OCI-LY1 (cell line): ENCODE results near the gene ADAMTS10.

Experiments
- H2AFZ ChIP-seq: fragments of 200-600 bp; sonication (generic), shearing (Covaris generic); 2 replicates; pipeline ENCODE4 v1.6.0; 2014; ENCODE audit warnings: antibody characterized with exemption, mild to moderate bottlenecking, low read length
- H3F3A ChIP-seq: fragments of 200-600 bp; sonication (generic), shearing (Covaris generic); 2 replicates; pipeline ENCODE4 v1.6.0; 2014; ENCODE audit warnings: mild to moderate bottlenecking, antibody characterized with exemption, low read length, moderate library complexity; ENCODE audit not compliant: insufficient read depth
- H3K27ac ChIP-seq: fragments of 200-600 bp; sonication (generic); 2 replicates; pipeline ENCODE4 v1.5.1; 2014; ENCODE audit warnings: low read length, mixed run types, mild to moderate bottlenecking, low read depth; ENCODE audit not compliant: poor library complexity, severe bottlenecking
- H3K27me3 ChIP-seq: fragments of 200-600 bp; sonication (generic); 2 replicates; pipeline ENCODE4 v1.6.0; 2014; ENCODE audit warnings: antibody characterized with exemption, mild to moderate bottlenecking, low read length, moderate library complexity; ENCODE audit not compliant: insufficient read depth
- H3K36me3 ChIP-seq: fragments of 200-600 bp; sonication (generic); 2 replicates; pipeline ENCODE4 v1.6.1; 2014; ENCODE audit warnings: mild to moderate bottlenecking, antibody characterized with exemption, low read length, moderate library complexity, mixed read lengths; ENCODE audit not compliant: insufficient read depth
- H3K4me1 ChIP-seq: fragments of 200-600 bp; sonication (generic); 2 replicates; pipeline ENCODE4 v1.5.1; 2014; ENCODE audit warnings: mild to moderate bottlenecking, low read length, moderate library complexity; ENCODE audit not compliant: insufficient read depth, severe bottlenecking
- H3K4me2 ChIP-seq: fragments of 200-600 bp; sonication (generic), shearing (Covaris generic); 2 replicates; pipeline ENCODE4 v1.6.1; 2014; ENCODE audit warnings: low read length
- H3K4me3 ChIP-seq: fragments of 200-600 bp; sonication (generic); 2 replicates; pipeline ENCODE4 v1.5.1; 2014; ENCODE audit warnings: low read length, low read depth, mild to moderate bottlenecking, mixed read lengths; ENCODE audit not compliant: poor library complexity, severe bottlenecking
- H3K79me2 ChIP-seq: fragments of 200-600 bp; shearing (Covaris generic); 2 replicates; pipeline ENCODE4 v1.6.1; 2016; ENCODE audit warnings: mixed run types, low read length, mixed read lengths; ENCODE audit not compliant: insufficient read depth
- H3K9ac ChIP-seq: fragments of 200-600 bp; sonication (generic), shearing (Covaris generic); 2 replicates; pipeline ENCODE4 v1.6.1; 2014; ENCODE audit warnings: mild to moderate bottlenecking, low read length, mixed read lengths
- H3K9me2 ChIP-seq: fragments of 200-600 bp; sonication (generic), shearing (Covaris generic); 2 replicates; pipeline ENCODE4 v1.6.1; 2014; ENCODE audit warnings: low read depth, mild to moderate bottlenecking, low read length, mixed read lengths
- H3K9me3 ChIP-seq: fragments of 200-600 bp; shearing (Covaris generic); 2 replicates; pipeline ENCODE4 v1.6.1; 2014; ENCODE audit warnings: low read length, mixed read lengths
- H4K20me1 ChIP-seq: fragments of 200-600 bp; sonication (generic), shearing (Covaris generic); 2 replicates; pipeline ENCODE4 v1.6.0; 2016; ENCODE audit warnings: mild to moderate bottlenecking, low read length; ENCODE audit not compliant: insufficient read depth
- CTCF ChIP-seq: fragments of 200-600 bp; sonication (generic), shearing (Covaris generic); IDR thresholded peaks from 2 replicates; pipeline ENCODE4 v1.5.1; 2017; ENCODE audit warnings: mild to moderate bottlenecking, antibody characterized with exemption, low read length, moderate library complexity, mixed read lengths
- EZH2 ChIP-seq: fragments of 200-600 bp; sonication (generic), shearing (Covaris generic); IDR thresholded peaks from 2 replicates; pipeline ENCODE4 v1.8.0; 2017; ENCODE audit warnings: borderline replicate concordance, mixed run types, mild to moderate bottlenecking, antibody characterized with exemption, low read length, moderate library complexity, mixed read lengths

ADAMTS10 gene

DNA sequence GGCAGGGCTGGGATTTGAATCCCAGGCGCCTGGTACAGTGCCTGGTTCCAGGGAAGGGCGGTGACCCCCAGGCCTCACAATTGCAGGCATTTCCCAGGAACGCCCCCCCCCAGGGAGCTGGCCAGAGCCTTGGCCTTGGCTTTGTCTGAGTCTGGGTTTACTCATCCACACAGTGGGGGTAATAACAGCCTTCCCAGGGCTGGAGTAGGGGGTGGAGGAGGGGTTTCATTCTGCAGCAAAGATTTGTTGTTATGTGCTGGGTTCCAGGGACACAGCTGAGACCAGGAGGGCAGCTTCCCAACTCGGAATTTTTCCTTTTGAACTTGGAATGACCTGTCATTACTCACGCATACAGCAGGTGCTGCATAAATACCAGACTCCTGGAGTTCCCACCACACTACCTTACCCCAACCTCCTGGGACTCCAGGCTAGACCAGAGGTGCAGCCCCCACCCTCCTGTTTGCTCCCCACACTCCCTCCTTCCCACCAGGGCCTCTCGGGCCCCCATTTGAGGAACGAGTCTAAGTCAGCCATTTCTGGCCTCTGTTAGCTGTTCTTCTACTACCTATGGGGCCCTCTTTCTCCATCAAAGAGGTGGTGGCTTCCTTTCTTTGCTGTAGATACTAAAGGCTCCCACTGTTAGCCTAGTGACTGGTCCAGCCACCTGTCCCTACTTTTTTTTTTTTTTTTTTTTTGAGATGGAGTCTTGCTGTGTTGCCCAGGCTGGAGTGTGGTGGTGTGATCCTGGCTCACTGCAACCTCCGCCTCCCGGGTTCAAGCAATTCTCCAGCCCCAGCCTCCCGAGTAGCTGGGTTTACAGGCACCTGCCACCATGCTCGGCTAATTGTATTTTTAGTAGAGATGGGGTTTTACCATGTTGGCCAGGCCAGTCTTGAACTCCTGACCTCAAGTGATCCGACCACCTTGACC, 1.6 kb upstream of the ADAMTS10 start:
- H3K27me3 ChIP-seq: 0 out of 2 replicates have a peak, but pooled peaks cover 6% of the 10 kb centered on the region
- H4K20me1 ChIP-seq: no peaks in the 10 kb centered on the region
- H3K4me1 ChIP-seq: no peaks in the 10 kb centered on the region
- H3K9ac ChIP-seq: no peak overlapping the region
- no peak overlapping the region for H3K27ac ChIP-seq
- no peaks in the 10 kb centered on the region for H3K79me2 ChIP-seq
- no peak overlapping the region for H3K4me3 ChIP-seq
- H3K9me2 ChIP-seq: no peaks in the 10 kb centered on the region
- H3F3A ChIP-seq: no peaks in the 10 kb centered on the region
- no peak overlapping the region for H2AFZ ChIP-seq
- H3K4me2 ChIP-seq: no peak overlapping the region
- H3K9me3 ChIP-seq: no peaks in the 10 kb centered on the region
- H3K36me3 ChIP-seq: no peaks in the 10 kb centered on the region
- TF ChIP-seq CTCF: no peak
- TF ChIP-seq EZH2: no peak

GRCh38 chr19:8611391-8611876, 919 bp upstream of the ADAMTS10 start:
- Histone ChIP-seq H3K36me3 (no peaks in the 10 kb centered on the region), H3K4me2 (no peak overlapping the region), H3K9me2 (no peaks in the 10 kb centered on the region), H3K79me2 (no peaks in the 10 kb centered on the region), H4K20me1 (no peaks in the 10 kb centered on the region), H3K4me1 (no peaks in the 10 kb centered on the region), H3K9me3 (no peaks in the 10 kb centered on the region), H3K27me3 (0 out of 2 replicates have a peak, but pooled peaks cover 6% of the 10 kb centered on the region), H3F3A (no peaks in the 10 kb centered on the region), H3K4me3 (no peak overlapping the region), H3K9ac (no peak overlapping the region), H2AFZ (no peak overlapping the region), H3K27ac (no peak overlapping the region)
- TF ChIP-seq CTCF: no peak
- TF ChIP-seq EZH2: no peak

- 0 out of 2 replicates have a peak, but pooled peaks cover 6% of the 10 kb centered on the region for H3K27me3 ChIP-seq
- no peak overlapping the region for H3K4me2 ChIP-seq
- no peaks in the 10 kb centered on the region for H3F3A ChIP-seq
- H3K4me1 ChIP-seq: no peaks in the 10 kb centered on the region
- no peaks in the 10 kb centered on the region for H3K36me3 ChIP-seq
- no peak for TF ChIP-seq EZH2
- TF ChIP-seq CTCF: no peak
- H3K9me3 ChIP-seq: no peaks in the 10 kb centered on the region
- H4K20me1 ChIP-seq: no peaks in the 10 kb centered on the region
- H3K27ac ChIP-seq: no peak overlapping the region
- no peak overlapping the region for H3K9ac ChIP-seq
- no peak overlapping the region for H2AFZ ChIP-seq
- H3K4me3 ChIP-seq: no peak overlapping the region
- no peaks in the 10 kb centered on the region for H3K79me2 ChIP-seq
- H3K9me2 ChIP-seq: no peaks in the 10 kb centered on the region
Measured at GRCh38 chr19:8610936-8611300, 403 bp upstream of the ADAMTS10 start.
